HEK293 (cell line): ENCODE results near the gene FHIT.

Experiments used
- CTCF ChIA-PET: fragments of 350-600 bp; formaldehyde crosslinking; extraction: SDS; loops from one replicate; lab custom pipeline; 2021; ENCODE audit warnings: antibody characterized with exemption; lab: Yijun Ruan, JAX
- POLR2A ChIA-PET: fragments of 300-600 bp; formaldehyde crosslinking; extraction: SDS; loops from one replicate; lab custom pipeline; 2020; ENCODE audit warnings: antibody characterized with exemption, inconsistent platforms; lab: Yijun Ruan, JAX
- H3K27ac ChIP-seq: fragments of 200-500 bp; sonication (Bioruptor generic); 2 replicates; pipeline ENCODE4 v1.5.1; 2014; ENCODE audit warnings: low read depth, low read length, control low read depth, inconsistent platforms; ENCODE audit errors: extremely low read depth
- H3K36me3 ChIP-seq, 2 experiments: fragments of 200-500 bp in 1 of 2; sonication (Bioruptor generic) in 1 of 2; 1 replicate in 1 of 2; 2 replicates in 1 of 2; pipeline ENCODE4 v1.5.1; 2014 to 2017; ENCODE audit warnings: inconsistent platforms in 2 of 2, low read length in 2 of 2; ENCODE audit not compliant: control insufficient read depth in 2 of 2, insufficient read depth in 1 of 2
- H3K4me1 ChIP-seq: fragments of 200-500 bp; sonication (Bioruptor generic); 2 replicates; pipeline ENCODE4 v1.5.1; 2014; ENCODE audit warnings: mild to moderate bottlenecking, low read length, inconsistent platforms; ENCODE audit not compliant: control insufficient read depth, insufficient read depth
- H3K4me3 ChIP-seq: 2 replicates; pipeline ENCODE4 v1.5.1; 2011; ENCODE audit warnings: low read depth, mild to moderate bottlenecking, control low read depth, low read length, moderate library complexity
- H3K9me3 ChIP-seq: fragments of 200-500 bp; sonication (Bioruptor generic); 2 replicates; pipeline ENCODE4 v1.5.1; 2014; ENCODE audit warnings: low read depth, low read length, inconsistent platforms; ENCODE audit not compliant: control insufficient read depth, insufficient read depth
- FEZF1 ChIP-seq: fragments of 450-650 bp; formaldehyde crosslinking; IDR thresholded peaks from 2 replicates; pipeline ENCODE4 v1.5.1; 2016; ENCODE audit warnings: missing biosample characterization, missing genetic modification characterization
- IKZF3 ChIP-seq: fragments of 450-650 bp; IDR thresholded peaks from 2 replicates; pipeline ENCODE4 v1.5.0; 2018; ENCODE audit warnings: missing biosample characterization, mild to moderate bottlenecking, missing genetic modification characterization, moderate library complexity
- MZF1 ChIP-seq: fragments of 450-650 bp; formaldehyde crosslinking; IDR thresholded peaks from 2 replicates; pipeline ENCODE4 v1.5.1; 2017; ENCODE audit warnings: missing biosample characterization, missing genetic modification characterization, borderline replicate concordance
- ZFP41 ChIP-seq: fragments of 450-650 bp; formaldehyde crosslinking; IDR thresholded peaks from 2 replicates; pipeline ENCODE4 v1.5.1; 2016; ENCODE audit warnings: missing biosample characterization, missing genetic modification characterization, borderline replicate concordance
- ZNF121 ChIP-seq: fragments of 450-650 bp; formaldehyde crosslinking; IDR thresholded peaks from 2 replicates; pipeline ENCODE4 v1.5.1; 2016; ENCODE audit warnings: missing biosample characterization, missing genetic modification characterization
- ZNF202 ChIP-seq: fragments of 450-650 bp; formaldehyde crosslinking; IDR thresholded peaks from 2 replicates; pipeline ENCODE4 v1.5.1; 2016; ENCODE audit warnings: missing biosample characterization, missing genetic modification characterization, borderline replicate concordance
- ZNF23 ChIP-seq: fragments of 450-650 bp; formaldehyde crosslinking; IDR thresholded peaks from 2 replicates; pipeline ENCODE4 v1.5.1; 2016; ENCODE audit warnings: missing biosample characterization, missing genetic modification characterization, borderline replicate concordance
- ZNF324 ChIP-seq: fragments of 450-650 bp; formaldehyde crosslinking; IDR thresholded peaks from 2 replicates; pipeline ENCODE4 v1.5.1; 2016; ENCODE audit warnings: missing biosample characterization, missing genetic modification characterization
- ZNF473 ChIP-seq: fragments of 450-650 bp; formaldehyde crosslinking; IDR thresholded peaks from 2 replicates; pipeline ENCODE4 v1.5.1; 2017; ENCODE audit warnings: missing biosample characterization, missing genetic modification characterization
- ZNF560 ChIP-seq: fragments of 450-650 bp; formaldehyde crosslinking; IDR thresholded peaks from 2 replicates; pipeline ENCODE4 v1.5.1; 2017; ENCODE audit warnings: missing biosample characterization, missing genetic modification characterization, borderline replicate concordance
- ZNF561 ChIP-seq: fragments of 450-650 bp; IDR thresholded peaks from 2 replicates; pipeline ENCODE4 v1.5.1; 2018; ENCODE audit warnings: missing biosample characterization, missing genetic modification characterization, borderline replicate concordance
- ZNF623 ChIP-seq: fragments of 450-650 bp; formaldehyde crosslinking; IDR thresholded peaks from 2 replicates; pipeline ENCODE4 v1.5.1; 2016; ENCODE audit warnings: missing biosample characterization, missing genetic modification characterization
- ZNF629 ChIP-seq: fragments of 450-650 bp; formaldehyde crosslinking; IDR thresholded peaks from 2 replicates; pipeline ENCODE4 v1.5.1; 2017; ENCODE audit warnings: missing biosample characterization, missing genetic modification characterization
- ZNF654 ChIP-seq: fragments of 450-650 bp; formaldehyde crosslinking; IDR thresholded peaks from 2 replicates; pipeline ENCODE4 v1.5.1; 2016; ENCODE audit warnings: low read depth, missing biosample characterization, missing genetic modification characterization
- ZNF658 ChIP-seq: fragments of 450-650 bp; formaldehyde crosslinking; IDR thresholded peaks from 2 replicates; pipeline ENCODE4; 2016; ENCODE audit warnings: missing biosample characterization, missing genetic modification characterization
- ZNF785 ChIP-seq: fragments of 450-650 bp; formaldehyde crosslinking; IDR thresholded peaks from 2 replicates; pipeline ENCODE4 v1.5.1; 2016; ENCODE audit warnings: missing biosample characterization, missing genetic modification characterization
- ZNF830 ChIP-seq: fragments of 450-650 bp; IDR thresholded peaks from 2 replicates; pipeline ENCODE4 v1.5.0; 2018; ENCODE audit warnings: missing biosample characterization, missing genetic modification characterization, low read depth, mild to moderate bottlenecking, moderate library complexity
- ZSCAN16 ChIP-seq: fragments of 450-650 bp; formaldehyde crosslinking; IDR thresholded peaks from 2 replicates; pipeline ENCODE4 v1.5.1; 2016; ENCODE audit warnings: missing biosample characterization, missing genetic modification characterization
- TF ChIP-seq, protein P1 (sequence below): fragments of 450-650 bp; formaldehyde crosslinking; IDR thresholded peaks from 2 replicates; pipeline ENCODE4 v1.5.1; 2016; ENCODE audit warnings: missing biosample characterization, missing genetic modification characterization, borderline replicate concordance
- TF ChIP-seq, protein P2 (sequence below): fragments of 450-650 bp; formaldehyde crosslinking; IDR thresholded peaks from 2 replicates; pipeline ENCODE4 v1.5.1; 2016; ENCODE audit warnings: missing biosample characterization, missing genetic modification characterization
- TF ChIP-seq, protein P3 (sequence below): fragments of 450-650 bp; formaldehyde crosslinking; IDR thresholded peaks from 2 replicates; pipeline ENCODE4 v1.5.1; 2016; ENCODE audit warnings: missing biosample characterization, missing genetic modification characterization, borderline replicate concordance
- TF ChIP-seq, protein P4 (sequence below): fragments of 450-650 bp; formaldehyde crosslinking; IDR thresholded peaks from 2 replicates; pipeline ENCODE4 v1.5.1; 2016; ENCODE audit warnings: missing biosample characterization, missing genetic modification characterization
- TF ChIP-seq, protein P5 (sequence below): fragments of 450-650 bp; formaldehyde crosslinking; IDR thresholded peaks from 2 replicates; pipeline ENCODE4 v1.5.1; 2016; ENCODE audit warnings: missing biosample characterization, missing genetic modification characterization

The FHIT gene

DNA sequence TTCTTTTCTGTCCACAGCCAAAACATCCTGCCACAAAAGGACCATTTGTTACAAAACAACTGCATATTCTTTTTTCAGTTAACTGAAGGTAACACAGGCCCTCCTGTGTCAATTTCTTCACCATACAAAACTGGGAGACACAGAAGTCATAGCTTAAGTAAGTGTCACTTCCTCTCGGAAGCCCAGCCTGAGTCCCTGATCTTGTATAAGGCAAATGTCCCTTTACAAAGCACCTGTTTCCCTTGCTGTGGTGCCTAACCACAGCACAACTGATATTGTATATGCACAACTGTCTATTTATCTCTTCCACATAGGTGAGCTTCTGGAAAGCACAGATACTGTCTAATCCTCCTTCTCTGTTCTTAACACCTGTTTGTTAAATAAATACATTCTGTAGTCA, 293.7 kb downstream of the FHIT start:
- POLR2A ChIA-PET: no interaction called here

DNA sequence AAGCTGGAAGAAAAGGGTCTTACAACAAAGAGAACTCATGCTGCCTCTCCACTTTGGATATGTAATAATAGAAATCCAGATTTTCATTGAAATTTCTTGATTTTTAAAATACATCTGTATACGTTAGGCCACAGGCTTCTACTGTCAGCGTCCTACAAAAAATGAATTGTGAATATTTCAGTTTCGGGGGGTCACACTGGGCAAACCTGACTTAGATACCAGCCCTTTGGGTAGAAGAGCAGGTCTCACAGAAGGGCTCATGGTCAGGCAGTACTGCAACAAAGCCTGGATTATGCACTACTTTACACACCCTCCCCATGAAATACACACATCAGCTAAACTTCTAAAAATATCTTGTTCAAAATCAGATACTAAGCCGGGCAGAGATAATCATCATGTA, 294.5 kb downstream of the FHIT start:
- ChIA-PET CTCF (no interaction called here), POLR2A (interaction anchor here (0.6 kb wide), 1 partner anchor 1430 kb away, joined by 6 read pairs; no protein-coding TSS in a partner anchor)
- Histone ChIP-seq H3K27ac (no peak overlapping the region), H3K4me1 (no peaks in the 10 kb centered on the region), H3K9me3 (no peaks in the 10 kb centered on the region), H3K4me3 (no peak overlapping the region), H3K36me3 (no peaks in the 10 kb centered on the region)
- TF ChIP-seq ZNF473 (tag by site-specific recombination) (no peak), ZNF561 (no peak), ZNF654 (no peak), ZNF324 (tag by site-specific recombination) (no peak), ZNF623 (tag by site-specific recombination) (no peak), ZNF658 (tag by site-specific recombination) (no peak), ZNF785 (tag by site-specific recombination) (no peak)
- TF ChIP-seq, protein P1, sequence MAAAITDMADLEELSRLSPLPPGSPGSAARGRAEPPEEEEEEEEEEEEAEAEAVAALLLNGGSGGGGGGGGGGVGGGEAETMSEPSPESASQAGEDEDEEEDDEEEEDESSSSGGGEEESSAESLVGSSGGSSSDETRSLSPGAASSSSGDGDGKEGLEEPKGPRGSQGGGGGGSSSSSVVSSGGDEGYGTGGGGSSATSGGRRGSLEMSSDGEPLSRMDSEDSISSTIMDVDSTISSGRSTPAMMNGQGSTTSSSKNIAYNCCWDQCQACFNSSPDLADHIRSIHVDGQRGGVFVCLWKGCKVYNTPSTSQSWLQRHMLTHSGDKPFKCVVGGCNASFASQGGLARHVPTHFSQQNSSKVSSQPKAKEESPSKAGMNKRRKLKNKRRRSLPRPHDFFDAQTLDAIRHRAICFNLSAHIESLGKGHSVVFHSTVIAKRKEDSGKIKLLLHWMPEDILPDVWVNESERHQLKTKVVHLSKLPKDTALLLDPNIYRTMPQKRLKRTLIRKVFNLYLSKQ: no peak
- TF ChIP-seq, protein P2, sequence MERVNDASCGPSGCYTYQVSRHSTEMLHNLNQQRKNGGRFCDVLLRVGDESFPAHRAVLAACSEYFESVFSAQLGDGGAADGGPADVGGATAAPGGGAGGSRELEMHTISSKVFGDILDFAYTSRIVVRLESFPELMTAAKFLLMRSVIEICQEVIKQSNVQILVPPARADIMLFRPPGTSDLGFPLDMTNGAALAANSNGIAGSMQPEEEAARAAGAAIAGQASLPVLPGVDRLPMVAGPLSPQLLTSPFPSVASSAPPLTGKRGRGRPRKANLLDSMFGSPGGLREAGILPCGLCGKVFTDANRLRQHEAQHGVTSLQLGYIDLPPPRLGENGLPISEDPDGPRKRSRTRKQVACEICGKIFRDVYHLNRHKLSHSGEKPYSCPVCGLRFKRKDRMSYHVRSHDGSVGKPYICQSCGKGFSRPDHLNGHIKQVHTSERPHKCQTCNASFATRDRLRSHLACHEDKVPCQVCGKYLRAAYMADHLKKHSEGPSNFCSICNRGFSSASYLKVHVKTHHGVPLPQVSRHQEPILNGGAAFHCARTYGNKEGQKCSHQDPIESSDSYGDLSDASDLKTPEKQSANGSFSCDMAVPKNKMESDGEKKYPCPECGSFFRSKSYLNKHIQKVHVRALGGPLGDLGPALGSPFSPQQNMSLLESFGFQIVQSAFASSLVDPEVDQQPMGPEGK (tag by site-specific recombination): no peak

More for the DNA sequence above, 293.7 kb downstream of the FHIT start:
- Histone ChIP-seq H3K4me1 (no peaks in the 10 kb centered on the region), H3K27ac (no peak overlapping the region), H3K4me3 (no peak overlapping the region), H3K36me3 (no peaks in the 10 kb centered on the region), H3K9me3 (no peaks in the 10 kb centered on the region)
- CTCF ChIA-PET: no interaction called here
- TF ChIP-seq, protein P3, sequence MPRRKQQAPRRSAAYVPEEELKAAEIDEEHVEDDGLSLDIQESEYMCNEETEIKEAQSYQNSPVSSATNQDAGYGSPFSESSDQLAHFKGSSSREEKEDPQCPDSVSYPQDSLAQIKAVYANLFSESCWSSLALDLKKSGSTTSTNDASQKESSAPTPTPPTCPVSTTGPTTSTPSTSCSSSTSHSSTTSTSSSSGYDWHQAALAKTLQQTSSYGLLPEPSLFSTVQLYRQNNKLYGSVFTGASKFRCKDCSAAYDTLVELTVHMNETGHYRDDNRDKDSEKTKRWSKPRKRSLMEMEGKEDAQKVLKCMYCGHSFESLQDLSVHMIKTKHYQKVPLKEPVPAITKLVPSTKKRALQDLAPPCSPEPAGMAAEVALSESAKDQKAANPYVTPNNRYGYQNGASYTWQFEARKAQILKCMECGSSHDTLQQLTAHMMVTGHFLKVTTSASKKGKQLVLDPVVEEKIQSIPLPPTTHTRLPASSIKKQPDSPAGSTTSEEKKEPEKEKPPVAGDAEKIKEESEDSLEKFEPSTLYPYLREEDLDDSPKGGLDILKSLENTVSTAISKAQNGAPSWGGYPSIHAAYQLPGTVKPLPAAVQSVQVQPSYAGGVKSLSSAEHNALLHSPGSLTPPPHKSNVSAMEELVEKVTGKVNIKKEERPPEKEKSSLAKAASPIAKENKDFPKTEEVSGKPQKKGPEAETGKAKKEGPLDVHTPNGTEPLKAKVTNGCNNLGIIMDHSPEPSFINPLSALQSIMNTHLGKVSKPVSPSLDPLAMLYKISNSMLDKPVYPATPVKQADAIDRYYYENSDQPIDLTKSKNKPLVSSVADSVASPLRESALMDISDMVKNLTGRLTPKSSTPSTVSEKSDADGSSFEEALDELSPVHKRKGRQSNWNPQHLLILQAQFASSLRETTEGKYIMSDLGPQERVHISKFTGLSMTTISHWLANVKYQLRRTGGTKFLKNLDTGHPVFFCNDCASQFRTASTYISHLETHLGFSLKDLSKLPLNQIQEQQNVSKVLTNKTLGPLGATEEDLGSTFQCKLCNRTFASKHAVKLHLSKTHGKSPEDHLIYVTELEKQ (tag by site-specific recombination): no peak
- TF ChIP-seq FEZF1 (tag by site-specific recombination) (no peak), ZNF121 (no peak), ZNF202 (tag by site-specific recombination) (no peak), IKZF3 (no peak), ZNF629 (no peak), MZF1 (tag by site-specific recombination) (no peak), ZSCAN16 (tag by site-specific recombination) (no peak), ZNF830 (tag by site-specific recombination) (no peak), ZFP41 (tag by site-specific recombination) (no peak), ZNF23 (tag by site-specific recombination) (no peak), ZNF560 (tag by site-specific recombination) (no peak)
- TF ChIP-seq, protein P4, sequence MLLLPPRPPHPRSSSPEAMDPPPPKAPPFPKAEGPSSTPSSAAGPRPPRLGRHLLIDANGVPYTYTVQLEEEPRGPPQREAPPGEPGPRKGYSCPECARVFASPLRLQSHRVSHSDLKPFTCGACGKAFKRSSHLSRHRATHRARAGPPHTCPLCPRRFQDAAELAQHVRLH (tag by site-specific recombination): no peak
- TF ChIP-seq, protein P5, sequence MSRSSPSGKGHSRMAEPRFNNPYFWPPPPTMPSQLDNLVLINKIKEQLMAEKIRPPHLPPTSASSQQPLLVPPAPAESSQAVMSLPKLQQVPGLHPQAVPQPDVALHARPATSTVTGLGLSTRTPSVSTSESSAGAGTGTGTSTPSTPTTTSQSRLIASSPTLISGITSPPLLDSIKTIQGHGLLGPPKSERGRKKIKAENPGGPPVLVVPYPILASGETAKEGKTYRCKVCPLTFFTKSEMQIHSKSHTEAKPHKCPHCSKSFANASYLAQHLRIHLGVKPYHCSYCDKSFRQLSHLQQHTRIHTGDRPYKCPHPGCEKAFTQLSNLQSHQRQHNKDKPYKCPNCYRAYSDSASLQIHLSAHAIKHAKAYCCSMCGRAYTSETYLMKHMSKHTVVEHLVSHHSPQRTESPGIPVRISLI (tag by site-specific recombination): no peak
